SU-DHL-6 (cell line): ENCODE data around the gene ADAMTS14.

Experiments used
- H2AFZ ChIP-seq: fragments of 200-600 bp; sonication (generic); 2 replicates; pipeline ENCODE4 v1.6.1; 2014; ENCODE audit warnings: low read depth, mild to moderate bottlenecking, moderate library complexity, mixed read lengths, antibody characterized with exemption, low read length; ENCODE audit not compliant: severe bottlenecking
- H3F3A ChIP-seq: fragments of 200-600 bp; shearing (Covaris generic); 2 replicates; pipeline ENCODE4 v1.6.0; 2016; ENCODE audit warnings: antibody characterized with exemption, mild to moderate bottlenecking; ENCODE audit not compliant: insufficient read depth
- H3K27ac ChIP-seq: fragments of 200-600 bp; sonication (generic); 2 replicates; pipeline ENCODE4 v1.5.1; 2016; ENCODE audit warnings: low read depth, mild to moderate bottlenecking, low read length, moderate library complexity, mixed read lengths
- H3K27me3 ChIP-seq: fragments of 200-600 bp; sonication (generic), shearing (Covaris generic); 2 replicates; pipeline ENCODE4 v1.6.0; 2014; ENCODE audit warnings: mild to moderate bottlenecking, low read length
- H3K36me3 ChIP-seq: fragments of 200-600 bp; sonication (generic); 2 replicates; pipeline ENCODE4 v1.6.1; 2014; ENCODE audit warnings: mild to moderate bottlenecking, low read length, mixed read lengths
- H3K4me2 ChIP-seq: fragments of 300-600, 200-600 bp; shearing (Covaris generic), sonication (generic); 2 replicates; pipeline ENCODE4 v1.6.0; 2014; ENCODE audit warnings: low read length, low read depth, mild to moderate bottlenecking; ENCODE audit not compliant: poor library complexity, severe bottlenecking
- H3K4me3 ChIP-seq: fragments of 200-600 bp; sonication (generic); 2 replicates; pipeline ENCODE4 v1.5.1; 2014; ENCODE audit warnings: antibody characterized with exemption, low read length, mild to moderate bottlenecking, mixed read lengths; ENCODE audit not compliant: insufficient read depth, poor library complexity, severe bottlenecking
- H3K79me2 ChIP-seq: fragments of 200-600 bp; sonication (generic); 2 replicates; pipeline ENCODE4 v1.6.1; 2014; ENCODE audit warnings: mild to moderate bottlenecking, low read length, moderate library complexity; ENCODE audit not compliant: insufficient read depth
- H3K9ac ChIP-seq: fragments of 200-600 bp; sonication (generic); 2 replicates; pipeline ENCODE4 v1.7.0; 2014; ENCODE audit warnings: mild to moderate bottlenecking, low read length
- H3K9me2 ChIP-seq: fragments of 200-600 bp; sonication (generic); replicated peaks from 2 replicates; pipeline ENCODE4 v1.6.1; 2014; ENCODE audit warnings: low read length; ENCODE audit not compliant: insufficient read depth
- H3K9me3 ChIP-seq: fragments of 200-600 bp; sonication (generic); 2 replicates; pipeline ENCODE4 v1.6.1; 2014; ENCODE audit warnings: low read length, mixed read lengths; ENCODE audit not compliant: insufficient read depth
- H4K20me1 ChIP-seq: fragments of 200-600 bp; sonication (generic); 2 replicates; pipeline ENCODE4 v1.6.1; 2014; ENCODE audit warnings: low read depth, mild to moderate bottlenecking, antibody characterized with exemption, low read length, moderate library complexity, mixed read lengths
- EZH2phosphoT487 ChIP-seq: fragments of 200-600 bp; sonication (generic), shearing (Covaris generic); conservative IDR thresholded peaks from 2 replicates; pipeline ENCODE4 v1.6.1; 2018; ENCODE audit warnings: mild to moderate bottlenecking, antibody characterized with exemption, low read length, moderate library complexity, mixed read lengths
- TF ChIP-seq, protein P1 (sequence below): fragments of 200-600 bp; sonication (generic); IDR thresholded peaks from one replicate; pipeline ENCODE4 v1.5.1; 2017; ENCODE audit warnings: antibody characterized with exemption, mild to moderate bottlenecking, low read length, moderate library complexity; ENCODE audit not compliant: insufficient read depth, poor library complexity, severe bottlenecking

The ADAMTS14 gene, protein sequence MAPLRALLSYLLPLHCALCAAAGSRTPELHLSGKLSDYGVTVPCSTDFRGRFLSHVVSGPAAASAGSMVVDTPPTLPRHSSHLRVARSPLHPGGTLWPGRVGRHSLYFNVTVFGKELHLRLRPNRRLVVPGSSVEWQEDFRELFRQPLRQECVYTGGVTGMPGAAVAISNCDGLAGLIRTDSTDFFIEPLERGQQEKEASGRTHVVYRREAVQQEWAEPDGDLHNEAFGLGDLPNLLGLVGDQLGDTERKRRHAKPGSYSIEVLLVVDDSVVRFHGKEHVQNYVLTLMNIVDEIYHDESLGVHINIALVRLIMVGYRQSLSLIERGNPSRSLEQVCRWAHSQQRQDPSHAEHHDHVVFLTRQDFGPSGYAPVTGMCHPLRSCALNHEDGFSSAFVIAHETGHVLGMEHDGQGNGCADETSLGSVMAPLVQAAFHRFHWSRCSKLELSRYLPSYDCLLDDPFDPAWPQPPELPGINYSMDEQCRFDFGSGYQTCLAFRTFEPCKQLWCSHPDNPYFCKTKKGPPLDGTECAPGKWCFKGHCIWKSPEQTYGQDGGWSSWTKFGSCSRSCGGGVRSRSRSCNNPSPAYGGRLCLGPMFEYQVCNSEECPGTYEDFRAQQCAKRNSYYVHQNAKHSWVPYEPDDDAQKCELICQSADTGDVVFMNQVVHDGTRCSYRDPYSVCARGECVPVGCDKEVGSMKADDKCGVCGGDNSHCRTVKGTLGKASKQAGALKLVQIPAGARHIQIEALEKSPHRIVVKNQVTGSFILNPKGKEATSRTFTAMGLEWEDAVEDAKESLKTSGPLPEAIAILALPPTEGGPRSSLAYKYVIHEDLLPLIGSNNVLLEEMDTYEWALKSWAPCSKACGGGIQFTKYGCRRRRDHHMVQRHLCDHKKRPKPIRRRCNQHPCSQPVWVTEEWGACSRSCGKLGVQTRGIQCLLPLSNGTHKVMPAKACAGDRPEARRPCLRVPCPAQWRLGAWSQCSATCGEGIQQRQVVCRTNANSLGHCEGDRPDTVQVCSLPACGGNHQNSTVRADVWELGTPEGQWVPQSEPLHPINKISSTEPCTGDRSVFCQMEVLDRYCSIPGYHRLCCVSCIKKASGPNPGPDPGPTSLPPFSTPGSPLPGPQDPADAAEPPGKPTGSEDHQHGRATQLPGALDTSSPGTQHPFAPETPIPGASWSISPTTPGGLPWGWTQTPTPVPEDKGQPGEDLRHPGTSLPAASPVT

DNA sequence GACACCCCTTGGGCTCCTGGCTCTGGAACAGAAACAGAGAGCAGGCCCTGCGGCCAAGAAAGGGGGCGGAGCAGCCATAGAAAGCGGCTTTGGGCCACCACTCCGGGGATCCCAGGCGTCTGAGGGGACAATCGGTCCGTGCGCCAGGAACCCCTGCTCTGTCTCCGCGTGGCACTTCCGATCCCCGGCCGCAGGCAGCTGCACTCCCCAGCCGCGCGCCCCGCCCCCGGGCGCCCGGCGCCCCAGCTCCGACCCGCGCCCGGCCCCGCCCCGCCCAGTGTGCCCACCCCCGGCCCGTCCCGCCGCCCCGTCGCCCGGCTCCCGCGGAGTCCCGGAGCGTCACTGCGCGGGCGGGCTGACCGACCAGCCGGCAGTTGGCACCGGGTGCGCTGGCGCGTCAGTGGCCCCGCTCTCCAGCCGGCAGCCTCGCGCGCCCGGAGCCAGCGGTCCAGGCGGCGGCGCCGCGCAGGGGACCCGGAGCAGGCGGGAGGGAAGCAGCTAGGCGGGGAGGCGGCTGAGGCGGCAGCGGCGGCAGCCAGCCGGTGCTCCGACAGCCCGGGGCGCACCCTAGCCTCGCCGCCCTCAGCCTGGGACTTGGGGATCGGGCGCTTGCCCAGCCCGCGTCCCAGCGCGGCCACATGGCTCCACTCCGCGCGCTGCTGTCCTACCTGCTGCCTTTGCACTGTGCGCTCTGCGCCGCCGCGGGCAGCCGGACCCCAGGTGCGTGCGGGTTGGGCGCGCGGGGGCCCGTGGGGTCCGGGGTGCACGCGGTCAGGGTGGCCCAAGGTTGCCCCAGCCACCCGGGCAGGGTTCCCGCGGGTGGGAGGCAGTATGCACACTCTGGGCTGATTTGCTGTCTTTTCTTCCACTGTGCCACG lies at the start of gene ADAMTS14:
Gene ADAMTS14, plus strand, starts transcription at position 342 of the 878 bp plus-strand sequence. Its CDS starts 297 bp downstream, at position 639.
- Histone ChIP-seq H3K27ac (no peak within 1 kb of the TSS), H3F3A (no peaks in the 10 kb centered on the region), H3K27me3 (no peaks in the 10 kb centered on the region), H3K79me2 (no peaks in the 10 kb centered on the region), H3K4me2 (no peak within 1 kb of the TSS), H3K36me3 (no peaks in the 10 kb centered on the region), H3K9me2 (no peaks in the 10 kb centered on the region), H2AFZ (no peak within 1 kb of the TSS), H3K4me3 (no peak within 1 kb of the TSS), H4K20me1 (no peaks in the 10 kb centered on the region), H3K9me3 (no peaks in the 10 kb centered on the region), H3K9ac (no peak within 1 kb of the TSS)
- TF ChIP-seq, protein P1, sequence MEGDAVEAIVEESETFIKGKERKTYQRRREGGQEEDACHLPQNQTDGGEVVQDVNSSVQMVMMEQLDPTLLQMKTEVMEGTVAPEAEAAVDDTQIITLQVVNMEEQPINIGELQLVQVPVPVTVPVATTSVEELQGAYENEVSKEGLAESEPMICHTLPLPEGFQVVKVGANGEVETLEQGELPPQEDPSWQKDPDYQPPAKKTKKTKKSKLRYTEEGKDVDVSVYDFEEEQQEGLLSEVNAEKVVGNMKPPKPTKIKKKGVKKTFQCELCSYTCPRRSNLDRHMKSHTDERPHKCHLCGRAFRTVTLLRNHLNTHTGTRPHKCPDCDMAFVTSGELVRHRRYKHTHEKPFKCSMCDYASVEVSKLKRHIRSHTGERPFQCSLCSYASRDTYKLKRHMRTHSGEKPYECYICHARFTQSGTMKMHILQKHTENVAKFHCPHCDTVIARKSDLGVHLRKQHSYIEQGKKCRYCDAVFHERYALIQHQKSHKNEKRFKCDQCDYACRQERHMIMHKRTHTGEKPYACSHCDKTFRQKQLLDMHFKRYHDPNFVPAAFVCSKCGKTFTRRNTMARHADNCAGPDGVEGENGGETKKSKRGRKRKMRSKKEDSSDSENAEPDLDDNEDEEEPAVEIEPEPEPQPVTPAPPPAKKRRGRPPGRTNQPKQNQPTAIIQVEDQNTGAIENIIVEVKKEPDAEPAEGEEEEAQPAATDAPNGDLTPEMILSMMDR: no peak
- TF ChIP-seq EZH2phosphoT487: no peak

DNA sequence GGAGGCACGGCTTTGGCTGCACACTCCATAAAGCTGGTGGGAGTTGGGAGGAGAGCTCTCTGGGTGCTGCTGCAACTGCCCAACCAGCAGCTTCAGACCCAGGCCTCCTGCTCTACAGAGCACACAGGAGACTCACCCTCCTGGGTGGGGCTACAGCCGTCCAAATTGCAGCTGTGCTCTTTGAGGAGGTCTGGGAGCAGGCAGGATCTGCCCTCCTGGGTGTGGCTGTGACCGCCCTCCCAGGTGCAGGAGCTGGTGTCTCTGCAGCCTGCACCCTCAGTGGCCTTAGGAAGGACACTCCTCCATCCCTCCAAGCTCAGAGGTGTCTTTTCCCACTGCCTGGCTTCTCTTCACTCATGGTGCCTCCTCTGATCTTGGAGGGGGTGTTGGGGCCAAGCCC lies 49.8 kb upstream of the ADAMTS14 start:
- Histone ChIP-seq H3K9me3 (peaks cover 9% of the 10 kb centered on the region; the same call in 1 of the 2 replicates), H2AFZ (no peak overlapping the region), H3F3A (no peaks in the 10 kb centered on the region), H3K27ac (no peak overlapping the region), H3K4me2 (no peak overlapping the region), H4K20me1 (no peaks in the 10 kb centered on the region), H3K9me2 (no peaks in the 10 kb centered on the region), H3K4me3 (no peak overlapping the region), H3K36me3 (peaks cover 7% of the 10 kb centered on the region; the same call in 1 of the 2 replicates), H3K79me2 (no peaks in the 10 kb centered on the region), H3K27me3 (no peaks in the 10 kb centered on the region), H3K9ac (no peak overlapping the region)
- no peak for TF ChIP-seq EZH2phosphoT487
- TF ChIP-seq, protein P1: no peak
